IgD-negative memory B cell (primary cell): ENCODE measurements around the gene RAB3GAP2. TPM values are rescaled to one million over a fixed set of nuclear protein-coding genes. Genes with fewer than 3 reads are reported as not detected.
A peak's percentile ranks its signal among the peaks of the same experiment; 100 is the strongest.
"Not testable (repeated sequence)": the region's sequence is repeated elsewhere in the genome, so short reads cannot be mapped to it uniquely, and the experiment has no call there.

Source experiments
- H3K27ac Mint-ChIP-seq, 3 donors: one replicate each; pipeline ENCODE4 v1.8.0; 2020 to 2022; ENCODE audit warnings: mild to moderate bottlenecking in 3 of 3, mixed read lengths in 3 of 3, moderate library complexity in 1 of 3
- H3K27me3 Mint-ChIP-seq: one replicate; pipeline ENCODE4 v1.8.0; 2021; ENCODE audit warnings: mixed read lengths
- H3K36me3 Mint-ChIP-seq: one replicate; pipeline ENCODE4 v1.8.0; 2020; ENCODE audit warnings: mild to moderate bottlenecking, mixed read lengths
- H3K4me1 Mint-ChIP-seq, 3 donors: one replicate each; pipeline ENCODE4 v1.8.0; 2020 to 2022; ENCODE audit warnings: mixed read lengths in 3 of 3, mild to moderate bottlenecking in 1 of 3
- H3K4me3 Mint-ChIP-seq, 4 donors: one replicate each; pipeline ENCODE4 v1.8.0; 2020 to 2022; ENCODE audit warnings: mild to moderate bottlenecking in 4 of 4, mixed read lengths in 4 of 4, moderate library complexity in 3 of 4
- H3K9me3 Mint-ChIP-seq, 3 donors: one replicate each; pipeline ENCODE4 v1.8.0; 2020 to 2021; ENCODE audit warnings: mixed read lengths in 3 of 3, mild to moderate bottlenecking in 1 of 3
- polyA plus RNA-seq: library from polyadenylated mRNA; unstranded; fragments of 300-500 nt; fragmentation: Illumina TruSeq; gene quantifications from one replicate; pipeline ENCODE4 v1.2.3, GENCODE V29; 2021

Gene RAB3GAP2
- polyA plus RNA-seq, 1 donor from 2014 or later, result 25.6 TPM

GRCh38 chr1:220219865-220220698 is 52.2 kb downstream of the RAB3GAP2 start:
- Mint-ChIP-seq H3K9me3 (no peaks in the 10 kb centered on the region), H3K27me3 (peaks cover 1% of the 10 kb centered on the region), H3K27ac (peak overlapping the region; percentile 97 to 99 (median 99)), H3K4me3 (peak overlapping the region; percentile 81 to 95 (median 92)), H3K36me3 (peaks cover 2% of the 10 kb centered on the region), H3K4me1 (peaks cover 40 to 69% (median 58%) of the 10 kb centered on the region in 3 donors)

DNA sequence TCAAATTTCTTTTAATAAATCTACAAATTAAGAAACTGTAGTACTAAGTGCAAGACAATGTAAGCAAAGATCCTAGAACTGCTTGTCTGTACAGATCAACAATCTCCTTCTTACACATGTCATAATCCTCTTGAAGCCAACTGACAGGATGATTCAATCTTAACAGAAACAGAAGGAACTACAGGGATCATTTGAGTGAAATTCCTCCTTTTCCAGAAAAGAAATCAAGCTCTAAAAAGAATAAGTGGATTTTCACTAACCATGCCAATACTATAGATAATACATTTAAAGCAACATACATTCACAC is 53.2 kb downstream of the RAB3GAP2 start:
- peaks cover 36 to 60% (median 49%) of the 10 kb centered on the region in 3 donors for H3K4me1 Mint-ChIP-seq
- no peaks in the 10 kb centered on the region for H3K9me3 Mint-ChIP-seq
- H3K36me3 Mint-ChIP-seq, result peaks cover 1% of the 10 kb centered on the region
- peak overlapping the region in 2 of 4 donors; percentile 89 to 94 for H3K4me3 Mint-ChIP-seq
- H3K27me3 Mint-ChIP-seq, result peaks cover 1% of the 10 kb centered on the region
- H3K27ac Mint-ChIP-seq, result peak overlapping the region; percentile 97 to 99 (median 99)

DNA sequence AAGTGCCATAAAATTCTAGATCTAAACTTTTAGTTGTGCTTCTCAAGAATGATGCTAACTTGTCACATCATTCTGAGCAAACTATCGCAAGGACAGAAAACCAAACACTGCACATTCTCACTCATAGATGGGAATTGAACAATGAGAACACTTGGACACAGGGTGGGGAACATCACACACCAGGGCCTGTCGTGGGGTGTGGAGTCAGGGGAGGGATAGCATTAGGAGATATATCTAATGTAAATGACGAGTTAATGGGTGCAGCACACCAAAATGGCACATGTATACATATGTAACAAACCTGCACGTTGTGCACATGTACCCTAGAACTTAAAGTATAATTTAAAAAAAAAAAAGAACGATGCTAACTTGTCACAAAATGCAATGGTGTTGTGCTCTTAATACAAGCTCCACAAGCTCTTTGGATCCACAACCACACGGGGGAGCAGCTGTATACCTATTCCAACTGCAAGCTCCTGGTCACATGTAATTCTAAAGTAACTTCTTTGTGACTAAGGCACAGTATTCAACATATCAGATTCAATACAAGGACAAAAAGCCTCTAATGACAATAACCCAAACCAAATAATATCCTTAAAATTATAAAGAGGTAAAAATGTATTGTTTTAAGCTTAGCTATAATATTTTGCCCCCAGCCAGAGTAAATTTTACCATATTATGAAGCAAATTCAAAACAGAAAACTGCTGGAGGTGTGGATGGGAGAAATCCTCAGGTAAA is 53.7 kb downstream of the RAB3GAP2 start:
- not testable (repeated sequence) for H3K9me3 Mint-ChIP-seq, H3K27me3 Mint-ChIP-seq, H3K36me3 Mint-ChIP-seq
- peaks cover 36 to 60% (median 46%) of the 10 kb centered on the region in 3 donors for H3K4me1 Mint-ChIP-seq
- peak overlapping the region in 2 of 4 donors; percentile 3 to 76 for H3K4me3 Mint-ChIP-seq
- peak overlapping the region; percentile 33 to 99 (median 99) for H3K27ac Mint-ChIP-seq

DNA sequence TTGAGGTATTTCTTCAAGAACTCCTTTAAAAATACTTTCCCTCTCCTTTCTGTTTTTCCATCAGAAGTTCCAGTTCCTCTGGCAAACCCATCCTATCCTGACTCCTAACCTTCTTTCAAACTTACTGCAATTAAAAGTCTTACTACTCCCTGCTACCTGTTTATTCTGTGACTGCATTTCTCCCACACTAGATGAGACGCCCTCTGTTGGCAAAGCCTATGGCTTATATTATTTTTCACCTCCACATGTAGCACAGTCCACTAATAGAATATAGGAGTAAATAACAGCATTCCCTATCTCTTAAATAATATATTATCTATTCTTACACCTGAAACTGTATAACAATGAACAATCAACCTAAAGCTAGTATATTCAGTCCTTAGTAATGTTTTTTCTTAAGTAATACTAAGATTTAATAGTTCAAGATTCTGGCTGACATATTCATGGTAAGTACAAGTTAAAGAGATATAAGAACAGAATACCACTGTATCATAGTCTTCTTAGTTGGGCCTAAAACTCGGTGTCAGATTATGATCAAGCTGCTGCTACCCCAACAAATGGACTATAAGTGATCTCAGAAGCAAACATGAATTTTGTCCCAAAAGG is 54.8 kb downstream of the RAB3GAP2 start:
- Mint-ChIP-seq H3K36me3 (no peaks in the 10 kb centered on the region), H3K27ac (no peak overlapping the region), H3K4me3 (no peak overlapping the region)

GRCh38 chr1:220213382-220213983 is 58.8 kb downstream of the RAB3GAP2 start:
- Mint-ChIP-seq H3K4me3 (no peak overlapping the region), H3K27ac (no peak overlapping the region), H3K4me1 (peaks cover 3 to 10% (median 7%) of the 10 kb centered on the region in 3 donors), H3K27me3 (no peaks in the 10 kb centered on the region), H3K36me3 (peaks cover 7% of the 10 kb centered on the region), H3K9me3 (no peaks in the 10 kb centered on the region)

More for the DNA sequence above, 54.8 kb downstream of the RAB3GAP2 start:
- Mint-ChIP-seq H3K27me3 (peaks cover 1% of the 10 kb centered on the region), H3K9me3 (no peaks in the 10 kb centered on the region), H3K4me1 (peaks cover 29 to 49% (median 38%) of the 10 kb centered on the region in 3 donors)

- Mint-ChIP-seq H3K36me3 (peaks cover 22% of the 10 kb centered on the region), H3K4me1 (peaks cover 0 to 3% (median 2%) of the 10 kb centered on the region in 3 donors), H3K27ac (no peak overlapping the region), H3K27me3 (no peaks in the 10 kb centered on the region), H3K4me3 (no peak overlapping the region), H3K9me3 (peaks cover 0 to 2% (median 0%) of the 10 kb centered on the region in 3 donors)
Measured at GRCh38 chr1:220207411-220207810, 64.8 kb downstream of the RAB3GAP2 start.

DNA sequence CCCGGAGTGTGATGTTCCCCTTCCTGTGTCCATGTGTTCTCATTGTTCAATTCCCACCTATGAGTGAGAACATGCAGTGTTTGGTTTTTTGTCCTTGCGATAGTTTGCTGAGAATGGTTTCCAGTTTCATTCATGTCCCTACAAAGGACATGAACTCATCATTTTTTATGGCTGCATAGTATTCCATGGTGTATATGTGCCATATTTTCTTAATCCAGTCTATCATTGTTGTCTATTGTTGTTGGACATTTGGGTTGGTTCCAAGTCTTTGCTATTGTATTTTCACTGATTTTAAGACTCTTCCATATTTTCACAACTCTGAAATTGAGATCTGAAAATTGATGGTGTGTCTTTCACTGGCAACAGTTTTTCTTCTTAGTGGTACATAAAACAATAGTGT is 67.5 kb downstream of the RAB3GAP2 start:
- H3K27ac Mint-ChIP-seq, H3K9me3 Mint-ChIP-seq, H3K27me3 Mint-ChIP-seq, H3K4me1 Mint-ChIP-seq, H3K4me3 Mint-ChIP-seq: not testable (repeated sequence)
- H3K36me3 Mint-ChIP-seq, result peaks cover 20% of the 10 kb centered on the region

DNA sequence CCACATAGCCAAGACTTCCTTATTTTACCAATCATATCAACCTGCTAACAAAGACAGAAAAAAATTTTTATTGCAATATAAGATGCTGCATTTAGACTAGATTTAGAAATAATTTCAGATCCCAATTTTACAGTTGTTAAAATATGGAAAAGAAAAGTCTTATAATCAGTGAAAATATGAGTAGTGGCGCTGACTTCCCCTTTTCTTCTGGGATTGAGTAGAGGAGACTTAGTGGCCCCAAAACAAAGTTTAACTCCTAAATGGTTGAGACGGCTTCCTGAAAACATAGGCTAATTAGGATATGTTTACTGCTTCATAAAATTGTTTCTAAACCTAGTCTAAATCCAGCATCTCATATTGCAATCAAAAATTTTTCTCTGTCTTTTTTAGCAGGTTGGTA is 68.4 kb downstream of the RAB3GAP2 start:
- Mint-ChIP-seq H3K27me3 (no peaks in the 10 kb centered on the region), H3K4me1 (peaks cover 0 to 3% (median 2%) of the 10 kb centered on the region in 3 donors), H3K4me3 (no peak overlapping the region), H3K36me3 (peaks cover 15% of the 10 kb centered on the region), H3K9me3 (peaks cover 0 to 2% (median 0%) of the 10 kb centered on the region in 3 donors), H3K27ac (no peak overlapping the region)

- Mint-ChIP-seq H3K27me3 (no peaks in the 10 kb centered on the region), H3K4me3 (no peak overlapping the region), H3K27ac (no peak overlapping the region), H3K9me3 (no peaks in the 10 kb centered on the region), H3K36me3 (no peaks in the 10 kb centered on the region), H3K4me1 (no peaks in the 10 kb centered on the region)
Measured at GRCh38 chr1:220198186-220199005, 73.9 kb downstream of the RAB3GAP2 start.

- Mint-ChIP-seq H3K36me3 (no peaks in the 10 kb centered on the region), H3K27me3 (no peaks in the 10 kb centered on the region), H3K27ac (no peak overlapping the region), H3K4me1 (no peaks in the 10 kb centered on the region), H3K9me3 (no peaks in the 10 kb centered on the region), H3K4me3 (no peak overlapping the region)
Measured at GRCh38 chr1:220195701-220196100, 76.6 kb downstream of the RAB3GAP2 start.

DNA sequence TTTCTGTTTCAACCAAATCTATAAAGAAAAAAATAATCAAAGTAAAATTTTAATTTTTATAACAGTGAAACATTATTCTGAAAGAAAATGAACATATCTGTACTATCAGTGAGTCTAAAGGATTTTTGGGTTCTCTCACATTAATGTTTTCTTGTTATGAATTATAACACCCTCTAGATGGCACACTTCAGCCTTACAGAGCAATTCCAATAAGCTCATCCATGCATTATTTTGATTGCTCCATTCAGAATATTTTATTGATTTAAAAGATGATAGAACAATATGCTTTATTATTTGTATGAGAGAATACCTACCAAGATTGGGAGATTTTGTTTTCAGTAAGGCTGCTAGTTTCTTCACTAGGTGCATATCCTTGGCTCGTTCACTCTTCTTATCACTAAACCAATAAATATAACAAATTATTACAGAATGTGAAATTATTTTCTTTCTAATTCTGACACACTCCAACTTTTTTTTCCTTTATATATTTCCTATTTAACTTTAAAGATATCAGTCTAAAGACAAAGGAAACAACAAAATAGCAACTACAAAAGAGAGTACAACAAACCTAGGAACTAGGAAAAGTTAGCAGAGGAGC is 82.4 kb downstream of the RAB3GAP2 start:
- H3K9me3 Mint-ChIP-seq, result no peaks in the 10 kb centered on the region
- H3K27ac Mint-ChIP-seq, result no peak overlapping the region
- no peak overlapping the region for H3K4me3 Mint-ChIP-seq
- H3K4me1 Mint-ChIP-seq, result no peaks in the 10 kb centered on the region
- H3K36me3 Mint-ChIP-seq, result peaks cover 3% of the 10 kb centered on the region
- H3K27me3 Mint-ChIP-seq, result no peaks in the 10 kb centered on the region

DNA sequence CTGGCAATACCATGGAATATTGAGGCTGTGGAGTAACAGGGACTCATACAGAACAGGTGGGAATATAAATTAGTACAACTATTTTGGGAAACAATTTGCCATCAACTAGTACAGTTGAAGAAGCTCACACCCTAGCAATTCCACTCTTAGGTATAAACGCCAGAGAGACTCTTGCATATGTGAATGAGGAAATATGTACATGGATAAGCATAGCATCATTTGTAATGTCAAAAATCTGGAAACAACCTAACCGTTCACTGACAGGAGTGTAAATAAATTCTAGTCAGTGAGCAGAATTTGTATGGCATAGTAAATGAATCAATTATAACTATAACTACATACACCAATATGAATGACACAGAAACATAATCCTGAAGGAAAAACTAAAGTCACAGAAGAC is 83.7 kb downstream of the RAB3GAP2 start:
- Mint-ChIP-seq H3K4me3 (no peak overlapping the region), H3K4me1 (no peaks in the 10 kb centered on the region), H3K36me3 (peaks cover 3% of the 10 kb centered on the region), H3K9me3 (no peaks in the 10 kb centered on the region), H3K27ac (no peak overlapping the region), H3K27me3 (no peaks in the 10 kb centered on the region)

DNA sequence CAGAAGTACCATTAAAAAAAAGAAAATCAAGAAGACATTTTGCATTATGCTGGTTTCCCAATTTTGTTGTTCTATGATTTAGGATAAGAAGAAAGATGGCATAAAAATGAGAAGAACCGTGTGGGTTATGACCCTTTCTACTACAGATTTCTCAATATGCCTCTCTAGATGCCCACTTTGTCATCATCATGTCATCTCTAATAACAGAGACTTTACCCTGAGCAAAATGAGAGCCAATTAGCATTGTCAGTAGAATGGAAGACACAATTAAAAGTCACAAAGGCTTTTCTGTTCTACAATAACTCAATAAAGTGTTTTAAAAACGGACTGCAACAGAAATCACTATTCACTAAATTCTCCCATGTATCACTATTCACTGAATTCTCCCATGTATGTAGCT is 85.5 kb downstream of the RAB3GAP2 start:
- no peaks in the 10 kb centered on the region for H3K4me1 Mint-ChIP-seq
- H3K4me3 Mint-ChIP-seq, result no peak overlapping the region
- H3K9me3 Mint-ChIP-seq, result no peaks in the 10 kb centered on the region
- peak overlapping the region in 1 of 3 donors; percentile 76 for H3K27ac Mint-ChIP-seq
- H3K36me3 Mint-ChIP-seq, result peaks cover 5% of the 10 kb centered on the region
- H3K27me3 Mint-ChIP-seq, result no peaks in the 10 kb centered on the region

DNA sequence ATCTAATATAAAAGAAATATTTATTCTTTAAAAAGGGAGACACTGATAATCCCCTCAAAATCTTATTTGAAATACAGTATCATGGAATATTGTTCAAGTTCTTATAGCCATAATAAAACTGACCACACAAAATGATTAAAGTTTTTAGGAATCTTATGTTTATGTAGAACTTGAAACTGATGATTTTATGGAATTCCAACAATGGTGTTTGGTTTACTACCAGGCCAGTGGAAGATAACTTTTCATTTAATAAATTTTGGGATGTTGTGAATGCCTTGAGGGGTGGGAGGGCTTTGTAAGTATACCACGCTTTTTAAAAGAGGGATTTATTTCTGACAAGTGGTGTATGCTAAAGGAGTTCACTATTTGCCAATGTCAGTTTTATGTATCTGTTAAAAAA is 87.7 kb downstream of the RAB3GAP2 start:
- H3K9me3 Mint-ChIP-seq, result no peaks in the 10 kb centered on the region
- H3K4me3 Mint-ChIP-seq, result no peak overlapping the region
- H3K27ac Mint-ChIP-seq, result no peak overlapping the region
- H3K27me3 Mint-ChIP-seq, result no peaks in the 10 kb centered on the region
- H3K4me1 Mint-ChIP-seq, result peaks cover 0 to under 1% (median 0%) of the 10 kb centered on the region in 3 donors
- H3K36me3 Mint-ChIP-seq, result peaks cover 7% of the 10 kb centered on the region
